ENCODE data around the gene FGFBP1.

DNA sequence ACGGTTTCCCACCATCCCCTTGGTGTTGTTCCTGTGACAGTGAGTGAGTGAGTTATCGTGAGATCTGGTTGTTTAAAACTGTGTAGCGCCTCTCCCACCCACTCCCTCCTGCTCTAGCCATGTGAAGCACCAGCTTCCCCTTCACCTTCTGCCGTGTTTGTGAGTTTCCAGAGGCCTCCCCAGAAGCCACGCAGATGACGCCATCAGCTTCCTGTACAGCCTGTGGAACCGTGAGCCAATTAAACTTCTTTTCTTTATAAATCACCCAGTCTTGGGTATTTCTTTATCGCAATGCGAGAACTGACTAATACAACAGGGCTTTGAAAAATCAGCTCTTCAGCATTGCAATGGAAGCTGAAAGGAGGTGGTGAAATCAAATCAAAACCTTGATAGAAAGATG is 50.0 kb downstream of the FGFBP1 start:
- TF ChIP-seq EZH2phosphoT487 (IDR thresholded peaks at IDR 0.05; ENCODE audit: insufficient read depth, low read depth) (no peak), EZH2 (IDR thresholded peaks at IDR 0.05; ENCODE audit: insufficient read depth, poor library complexity, severe bottlenecking) (no peak)

Measured in GM23248 (cell line).